IMR-90 (cell line): Measurements from ENCODE around the gene PRKCA. TPM values are rescaled to one million over a fixed set of nuclear protein-coding genes. Genes with fewer than 3 reads are reported as not detected.

Experiments
- ATAC-seq: fragments of 200-7000 bp; cut with Tn5 transposase; 2 replicates; pipeline ENCODE4 v1.9.1; 2020; ENCODE audit warnings: low read depth, mild to moderate bottlenecking, moderate library complexity
- BruUV-seq: library from RNA; stranded (reverse); fragments of 400-500 nt; replicated peaks from 2 replicates; lab custom pipeline; 2021; lab: Mats Ljungman, UMichigan
- CTCF ChIA-PET: fragments of 300-600 bp; formaldehyde crosslinking; extraction: SDS; loops from one replicate; lab custom pipeline; 2021; ENCODE audit warnings: antibody characterized with exemption; lab: Yijun Ruan, JAX
- POLR2A ChIA-PET: fragments of 300-600 bp; sonication (Branson Sonifier 250); formaldehyde crosslinking; loops from one replicate; lab custom pipeline; 2022; ENCODE audit warnings: antibody characterized with exemption; ENCODE audit not compliant: unreplicated experiment; lab: Charles Lee
- DNase-seq: peaks from one replicate; pipeline ENCODE4 v3.0.0; 2013
- H2AFZ ChIP-seq: replicated peaks from 2 replicates; pipeline ENCODE3; 2013; ENCODE audit warnings: low read length, mild to moderate bottlenecking; ENCODE audit not compliant: poor library complexity
- H2AK5ac ChIP-seq: 2 replicates; pipeline ENCODE4 v1.6.1; 2013; ENCODE audit warnings: low read depth, low read length, inconsistent platforms
- H2AK9ac ChIP-seq: replicated peaks from 2 replicates; pipeline ENCODE3; 2013; ENCODE audit warnings: mild to moderate bottlenecking, low read depth, low read length, moderate library complexity; ENCODE audit not compliant: poor library complexity
- H2BK120ac ChIP-seq: 2 replicates; pipeline ENCODE4 v1.6.1; 2013; ENCODE audit warnings: low read depth, low read length, inconsistent platforms
- H2BK15ac ChIP-seq: 3 replicates; pipeline ENCODE4 v1.6.1; 2013; ENCODE audit warnings: low read depth, low read length, inconsistent platforms
- H2BK20ac ChIP-seq: 2 replicates; pipeline ENCODE4 v1.6.1; 2013; ENCODE audit warnings: low read depth, mild to moderate bottlenecking, inconsistent platforms, low read length, moderate library complexity
- H2BK5ac ChIP-seq: 2 replicates; pipeline ENCODE4 v1.6.1; 2013; ENCODE audit warnings: mild to moderate bottlenecking, low read depth, low read length, inconsistent platforms; ENCODE audit not compliant: poor library complexity, severe bottlenecking
- H3K14ac ChIP-seq: replicated peaks from 2 replicates; pipeline ENCODE4 v1.6.1; 2013; ENCODE audit warnings: low read depth, low read length, inconsistent platforms
- H3K18ac ChIP-seq: 2 replicates; pipeline ENCODE4 v1.6.1; 2013; ENCODE audit warnings: low read depth, low read length, control low read depth
- H3K23ac ChIP-seq: 2 replicates; pipeline ENCODE4 v1.6.1; 2013; ENCODE audit warnings: low read depth, low read length, inconsistent platforms
- H3K27ac ChIP-seq: 2 replicates; pipeline ENCODE4 v1.5.1; 2013; ENCODE audit warnings: mild to moderate bottlenecking, control low read depth, low read length; ENCODE audit not compliant: insufficient read depth
- H3K27me3 ChIP-seq: 2 replicates; pipeline ENCODE4 v1.6.1; 2013; ENCODE audit warnings: low read length; ENCODE audit not compliant: control insufficient read depth, insufficient read depth
- H3K36me3 ChIP-seq: 2 replicates; pipeline ENCODE4 v1.6.1; 2013; ENCODE audit warnings: low read length, mixed read lengths; ENCODE audit not compliant: control insufficient read depth, insufficient read depth
- H3K4ac ChIP-seq: 2 replicates; pipeline ENCODE4 v1.6.1; 2013; ENCODE audit warnings: low read depth, low read length, inconsistent platforms
- H3K4me1 ChIP-seq: 2 replicates; pipeline ENCODE4 v1.6.1; 2013; ENCODE audit warnings: low read length, mixed read lengths; ENCODE audit not compliant: control insufficient read depth, insufficient read depth
- H3K4me2 ChIP-seq: 2 replicates; pipeline ENCODE4 v1.6.1; 2013; ENCODE audit warnings: low read depth, mild to moderate bottlenecking, control low read depth, low read length, moderate library complexity
- H3K4me3 ChIP-seq: 2 replicates; pipeline ENCODE4 v1.5.1; 2013; ENCODE audit warnings: low read depth, mild to moderate bottlenecking, control low read depth, low read length, moderate library complexity; ENCODE audit not compliant: insufficient read depth
- H3K56ac ChIP-seq: 2 replicates; pipeline ENCODE4 v1.6.1; 2013; ENCODE audit warnings: low read length, inconsistent platforms; ENCODE audit not compliant: insufficient read depth; ENCODE audit errors: extremely low read depth
- H3K79me1 ChIP-seq, 2 experiments: 2 replicates each; pipeline ENCODE4 v1.6.1; 2013; ENCODE audit warnings: low read length in 2 of 2, inconsistent platforms in 1 of 2, low read depth in 1 of 2
- H3K9ac ChIP-seq: 2 replicates; pipeline ENCODE4 v1.6.1; 2013; ENCODE audit warnings: low read depth, low read length, control low read depth
- H3K9me1 ChIP-seq: 2 replicates; pipeline ENCODE4 v1.6.1; 2013; ENCODE audit warnings: low read length, inconsistent platforms; ENCODE audit not compliant: insufficient read depth
- H3K9me3 ChIP-seq: 2 replicates; pipeline ENCODE4 v1.6.1; 2013; ENCODE audit warnings: low read length; ENCODE audit not compliant: control insufficient read depth, insufficient read depth
- H4K20me1 ChIP-seq: 2 replicates; pipeline ENCODE4 v1.6.1; 2013; ENCODE audit warnings: low read length, inconsistent platforms; ENCODE audit not compliant: insufficient read depth
- H4K5ac ChIP-seq: 2 replicates; pipeline ENCODE4 v1.6.1; 2013; ENCODE audit warnings: mild to moderate bottlenecking, low read depth, low read length, control low read depth
- H4K8ac ChIP-seq, 2 experiments: 2 replicates each; pipeline ENCODE4 v1.6.1; 2013; ENCODE audit warnings: low read depth in 2 of 2, low read length in 2 of 2, control low read depth in 1 of 2, inconsistent platforms in 1 of 2
- H4K91ac ChIP-seq: 2 replicates; pipeline ENCODE4 v1.6.1; 2013; ENCODE audit warnings: low read depth, low read length, inconsistent platforms; ENCODE audit not compliant: insufficient read depth
- BHLHE40 ChIP-seq: fragments of 150-350 bp; IDR thresholded peaks from 2 replicates; pipeline ENCODE4 v1.6.1; 2016; ENCODE audit warnings: mild to moderate bottlenecking, low read depth, low read length
- MXI1 ChIP-seq: IDR thresholded peaks from 2 replicates; pipeline ENCODE4 v1.6.1; 2012; ENCODE audit warnings: low read depth, mild to moderate bottlenecking, low read length, moderate library complexity, borderline replicate concordance
- NFE2L2 ChIP-seq: fragments of 150-350 bp; IDR thresholded peaks from 2 replicates; pipeline ENCODE4 v1.6.1; 2016; ENCODE audit warnings: low read depth, mild to moderate bottlenecking, low read length
- POLR2A ChIP-seq: IDR thresholded peaks from 2 replicates; pipeline ENCODE4 v1.6.1; 2012; ENCODE audit warnings: mild to moderate bottlenecking, low read depth, low read length
- RAD21 ChIP-seq: IDR thresholded peaks from 2 replicates; pipeline ENCODE4 v1.6.1; 2012; ENCODE audit warnings: low read length, improper control_type of control experiment
- USF2 ChIP-seq: fragments of 150-350 bp; IDR thresholded peaks from 2 replicates; pipeline ENCODE4 v1.6.1; 2017; ENCODE audit warnings: mild to moderate bottlenecking, antibody characterized with exemption, low read length, low read depth
- WGBS, 2 experiments: methylation state at CpG; one replicate each; pipeline versions ENCODE4 v1.1.5 to v1.1.7; 2013; ENCODE audit warnings: missing lambda C conversion rate in 2 of 2; ENCODE audit not compliant: insufficient read length in 1 of 2; ENCODE audit errors: extremely low coverage in 2 of 2; 5-methylcytosine and 5-hydroxymethylcytosine counted together
- dilution Hi-C: fragments of 300-500 bp; cut with HindIII; formaldehyde crosslinking; loops from one replicate; pipeline ENCODE4 v1.14.3; 2018; ENCODE audit warnings: low sequenced_read_pairs; ENCODE audit not compliant: unreplicated experiment
- in situ Hi-C: fragments of 300-500 bp; cut with MboI; formaldehyde crosslinking; loops from 3 replicates; pipeline ENCODE4 v1.14.3; 2019; ENCODE audit warnings: low sequenced_read_pairs, inconsistent platforms, mixed read lengths
- intact Hi-C: fragments of 100-400 bp; cut with micrococcal nuclease; formaldehyde crosslinking; loops from 2 replicates; pipeline ENCODE4 v1.10.0; 2022
- polyA plus RNA-seq, 3 experiments: library from polyadenylated mRNA; depleted of rRNA; stranded (reverse); fragments of >200 nt; gene quantifications; 2 replicates each; pipeline ENCODE4 v1.2.3, GENCODE V29; 2012; ENCODE audit warnings: low replicate concordance in 1 of 3
- total RNA-seq: library from RNA; depleted of rRNA; stranded (reverse); fragments of >200 nt; gene quantifications from 2 replicates; pipeline ENCODE4 v1.2.3, GENCODE V29; 2012
- TF ChIP-seq, protein P1 (sequence below): conservative IDR thresholded peaks from 2 replicates; pipeline ENCODE4 v1.5.1; 2012; ENCODE audit warnings: mild to moderate bottlenecking, low read depth, low read length, improper control_type of control experiment

Gene PRKCA
- total and polyA plus RNA-seq, 2 of the 4 experiments (the other 2 are of a cell fraction), result 31.0 to 46.0 TPM

DNA sequence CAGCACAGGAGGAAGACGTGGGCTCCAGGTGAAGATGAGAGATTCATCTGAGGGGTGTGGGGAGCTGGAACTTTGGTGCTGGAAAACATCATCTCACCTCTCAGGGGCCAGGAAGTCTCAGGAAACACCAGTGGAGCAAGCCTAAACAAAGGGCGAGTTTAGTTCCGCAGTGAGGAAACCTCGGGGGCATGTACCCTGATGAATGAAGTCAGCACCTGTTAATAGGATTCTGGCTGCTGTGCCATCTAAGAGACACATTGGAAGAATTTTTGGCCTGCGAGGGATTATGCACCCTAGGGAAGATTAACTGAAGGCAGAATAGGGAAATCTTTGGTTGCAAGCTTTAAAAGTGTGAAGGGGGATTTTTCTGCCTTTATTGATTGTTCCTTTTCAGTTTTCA, 437.8 kb downstream of the PRKCA start:
- no peak overlapping the region for H3K4ac ChIP-seq
- peaks cover 51% of the 10 kb centered on the region for H3K36me3 ChIP-seq
- 79% methylated on average over 5 of the region's 5 CpGs; no CpG with 5 or more reads in 1 of the 2 experiments for WGBS, 2 experiments
- no peak overlapping the region for H3K4me2 ChIP-seq
- intact Hi-C loops (no loop called here), in situ Hi-C loops (no loop called here), dilution Hi-C loops (no loop called here)
- H2BK20ac ChIP-seq, result no peak overlapping the region
- POLR2A ChIA-PET, result no interaction called here
- H3K18ac ChIP-seq, result no peak overlapping the region
- H3K9me3 ChIP-seq, result no peaks in the 10 kb centered on the region
- no peak overlapping the region for H4K91ac ChIP-seq
- H3K14ac ChIP-seq, result no peak overlapping the region
- no peak overlapping the region for H2BK15ac ChIP-seq
- H3K9me1 ChIP-seq, result 0 out of 2 replicates have a peak, but pooled peaks cover 2% of the 10 kb centered on the region
- no peaks in the 10 kb centered on the region for H3K4me1 ChIP-seq
- CTCF ChIA-PET, result no interaction called here
- no peak overlapping the region for H2BK5ac ChIP-seq
- H3K23ac ChIP-seq, result no peak overlapping the region
- no peak overlapping the region for H4K5ac ChIP-seq
- ATAC-seq, result no peak
- DNase-seq, result no peak
- no peak overlapping the region for H2AK5ac ChIP-seq
- H4K20me1 ChIP-seq, result peaks cover 2% of the 10 kb centered on the region; the same call in 1 of the 2 replicates
- H2BK120ac ChIP-seq, result no peak overlapping the region
- no peak for TF ChIP-seq POLR2A
- TF ChIP-seq, protein P1, sequence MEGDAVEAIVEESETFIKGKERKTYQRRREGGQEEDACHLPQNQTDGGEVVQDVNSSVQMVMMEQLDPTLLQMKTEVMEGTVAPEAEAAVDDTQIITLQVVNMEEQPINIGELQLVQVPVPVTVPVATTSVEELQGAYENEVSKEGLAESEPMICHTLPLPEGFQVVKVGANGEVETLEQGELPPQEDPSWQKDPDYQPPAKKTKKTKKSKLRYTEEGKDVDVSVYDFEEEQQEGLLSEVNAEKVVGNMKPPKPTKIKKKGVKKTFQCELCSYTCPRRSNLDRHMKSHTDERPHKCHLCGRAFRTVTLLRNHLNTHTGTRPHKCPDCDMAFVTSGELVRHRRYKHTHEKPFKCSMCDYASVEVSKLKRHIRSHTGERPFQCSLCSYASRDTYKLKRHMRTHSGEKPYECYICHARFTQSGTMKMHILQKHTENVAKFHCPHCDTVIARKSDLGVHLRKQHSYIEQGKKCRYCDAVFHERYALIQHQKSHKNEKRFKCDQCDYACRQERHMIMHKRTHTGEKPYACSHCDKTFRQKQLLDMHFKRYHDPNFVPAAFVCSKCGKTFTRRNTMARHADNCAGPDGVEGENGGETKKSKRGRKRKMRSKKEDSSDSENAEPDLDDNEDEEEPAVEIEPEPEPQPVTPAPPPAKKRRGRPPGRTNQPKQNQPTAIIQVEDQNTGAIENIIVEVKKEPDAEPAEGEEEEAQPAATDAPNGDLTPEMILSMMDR, result no peak
- no peak for TF ChIP-seq MXI1
- no peak for TF ChIP-seq BHLHE40
- TF ChIP-seq USF2, result no peak
- TF ChIP-seq NFE2L2, result no peak
- TF ChIP-seq RAD21, result no peak
- H4K8ac ChIP-seq, result no peak overlapping the region
- no peaks in the 10 kb centered on the region for H3K27me3 ChIP-seq
- H3K27ac ChIP-seq, result no peak overlapping the region
- no TSS peak for BruUV-seq
- no peak overlapping the region for H3K56ac ChIP-seq
- no peaks in the 10 kb centered on the region for H3K79me1 ChIP-seq
- H2AFZ ChIP-seq, result no peak overlapping the region
- no peak overlapping the region for H3K9ac ChIP-seq
- H2AK9ac ChIP-seq, result no peak overlapping the region
- no peak overlapping the region for H3K4me3 ChIP-seq
